Heart left ventricle (tissue), 13 donors: ENCODE data around the gene BEND6.

ENCODE experiments used
- POLR2A ChIP-seq, 2 donors: fragments of 450-650 bp; IDR thresholded peaks; one replicate each; pipeline ENCODE4 v1.6.1; 2017; ENCODE audit warnings: antibody characterized with exemption in 2 of 2, mild to moderate bottlenecking in 2 of 2, moderate library complexity in 2 of 2
- TF ChIP-seq, protein P1 (sequence below), 12 donors: fragments of 200-600 bp; sonication (generic) in 4 of 12; IDR thresholded peaks; one replicate each; pipeline versions ENCODE4 v1.5.0 to v1.8.0; 2018 to 2022; ENCODE audit warnings: antibody characterized with exemption in 12 of 12, mild to moderate bottlenecking in 5 of 12
- donor health status: ischemic (EF 13 %, LVEDD 7.1; RV severe dilation, severe dysfunction).
- donor health status: DM: no; HTN: yes; CAD: no.
- donor health status: DM: no; HTN: no; CAD: no.
- donor health status: ischemic (EF 25% LVEDD 6.9; RV normal size, moderate dysfunction).
- donor health status: ischemic (EF 25% LVEDD 5.7; RV mildly dilated, moderate dysfunction).
- donor health status: ischemic (EF 35%, LVEDD 5.7; RV mildly dilated, moderate dysfunction).
- donor health status: nonischemic (EF 11% LVEDD 7.7; RV severe dilation, severe dysfunction).
- donor health status: DM: yes; HTN: yes; CAD: no.
- donor health status: PGD.
- donor health status: ischemic (EF 29% LVEDD 5.4; RV normal size, mild dysfunction).
- donor health status: nonischemic (EF 23%, LVEDD 6.1; RV moderate dilation, normal function).

- TF ChIP-seq, protein P1, sequence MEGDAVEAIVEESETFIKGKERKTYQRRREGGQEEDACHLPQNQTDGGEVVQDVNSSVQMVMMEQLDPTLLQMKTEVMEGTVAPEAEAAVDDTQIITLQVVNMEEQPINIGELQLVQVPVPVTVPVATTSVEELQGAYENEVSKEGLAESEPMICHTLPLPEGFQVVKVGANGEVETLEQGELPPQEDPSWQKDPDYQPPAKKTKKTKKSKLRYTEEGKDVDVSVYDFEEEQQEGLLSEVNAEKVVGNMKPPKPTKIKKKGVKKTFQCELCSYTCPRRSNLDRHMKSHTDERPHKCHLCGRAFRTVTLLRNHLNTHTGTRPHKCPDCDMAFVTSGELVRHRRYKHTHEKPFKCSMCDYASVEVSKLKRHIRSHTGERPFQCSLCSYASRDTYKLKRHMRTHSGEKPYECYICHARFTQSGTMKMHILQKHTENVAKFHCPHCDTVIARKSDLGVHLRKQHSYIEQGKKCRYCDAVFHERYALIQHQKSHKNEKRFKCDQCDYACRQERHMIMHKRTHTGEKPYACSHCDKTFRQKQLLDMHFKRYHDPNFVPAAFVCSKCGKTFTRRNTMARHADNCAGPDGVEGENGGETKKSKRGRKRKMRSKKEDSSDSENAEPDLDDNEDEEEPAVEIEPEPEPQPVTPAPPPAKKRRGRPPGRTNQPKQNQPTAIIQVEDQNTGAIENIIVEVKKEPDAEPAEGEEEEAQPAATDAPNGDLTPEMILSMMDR (IDR thresholded peaks at IDR 0.05), result no peak
- TF ChIP-seq POLR2A (IDR thresholded peaks at IDR 0.05), result no peak
Observed at GRCh38 chr6:57033228-57033627, 78.3 kb downstream of the BEND6 start.
